DND-41 (cell line): ENCODE data around the gene SIGLEC8.

Experiments
- CTCF ChIP-seq: IDR thresholded peaks from 2 replicates; pipeline ENCODE4 v1.5.1; 2012; ENCODE audit warnings: borderline replicate concordance, low read length, moderate library complexity, mild to moderate bottlenecking; ENCODE audit not compliant: poor library complexity, severe bottlenecking; ENCODE audit errors: extremely low read depth
- EZH2 ChIP-seq: IDR thresholded peaks from 3 replicates; pipeline ENCODE4 v1.6.1; 2012; ENCODE audit warnings: borderline replicate concordance, low read depth, mild to moderate bottlenecking, moderate library complexity, low read length, inconsistent platforms; ENCODE audit not compliant: severe bottlenecking

GRCh38 chr19:51440052-51440451, 18.2 kb downstream of the SIGLEC8 start:
- no peak for TF ChIP-seq CTCF
- TF ChIP-seq EZH2, result no peak
